HG02885 (cell line): ENCODE measurements around the gene FMO1.
"Not testable (repeated sequence)": the region's sequence is repeated elsewhere in the genome, so short reads cannot be mapped to it uniquely, and the experiment has no call there.

Source experiments
- ATAC-seq: cut with Tn5 transposase; IDR thresholded peaks from one replicate; pipeline ENCODE4 v1.9.1; 2021; ENCODE audit warnings: mild to moderate bottlenecking; ENCODE audit not compliant: unreplicated experiment, poor library complexity

FMO1 gene

DNA sequence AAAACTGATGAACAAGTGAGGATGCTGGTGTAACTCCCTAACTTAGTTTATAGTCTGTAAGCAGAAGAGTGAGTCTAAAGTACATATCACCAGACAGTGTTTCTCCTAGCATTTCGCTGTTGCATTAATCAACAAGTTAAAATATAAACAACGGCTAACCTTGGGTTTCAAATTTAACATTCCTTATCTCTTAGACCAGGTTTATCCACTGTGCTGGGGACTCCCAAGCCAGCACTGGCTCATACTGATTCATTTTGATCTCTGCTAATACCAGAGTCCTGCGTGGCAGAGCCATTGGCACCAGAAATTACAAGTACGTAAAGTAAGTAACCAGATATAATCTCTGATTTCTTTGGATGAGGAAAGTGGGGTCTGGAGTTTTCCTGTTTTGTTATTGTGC lies at the start of gene FMO1:
TSS of gene FMO1 (plus strand) at position 193 of the 400 bp plus-strand sequence. CDS start 9,594 bp downstream, outside the sequence.
- no peak for ATAC-seq

DNA sequence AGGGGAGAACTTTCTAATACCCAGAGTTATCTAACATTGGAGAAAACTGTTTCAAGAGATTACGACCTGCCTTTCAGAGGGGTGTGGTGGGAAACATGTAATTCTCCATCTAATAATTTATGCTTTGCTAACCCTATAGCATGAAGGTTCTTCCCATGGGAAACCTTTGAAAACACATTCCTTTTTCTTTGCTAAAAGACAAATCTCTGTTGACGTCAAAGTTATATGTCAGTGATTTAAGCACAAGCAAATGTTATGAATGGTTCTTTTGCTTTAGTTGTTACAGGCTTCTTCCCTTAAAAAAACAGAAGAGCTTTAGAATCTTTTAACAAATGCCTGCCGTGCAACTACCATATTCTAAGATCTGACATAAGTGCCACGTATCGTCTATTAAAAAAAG lies 44.0 kb upstream of the FMO1 start:
- ATAC-seq: no peak

DNA sequence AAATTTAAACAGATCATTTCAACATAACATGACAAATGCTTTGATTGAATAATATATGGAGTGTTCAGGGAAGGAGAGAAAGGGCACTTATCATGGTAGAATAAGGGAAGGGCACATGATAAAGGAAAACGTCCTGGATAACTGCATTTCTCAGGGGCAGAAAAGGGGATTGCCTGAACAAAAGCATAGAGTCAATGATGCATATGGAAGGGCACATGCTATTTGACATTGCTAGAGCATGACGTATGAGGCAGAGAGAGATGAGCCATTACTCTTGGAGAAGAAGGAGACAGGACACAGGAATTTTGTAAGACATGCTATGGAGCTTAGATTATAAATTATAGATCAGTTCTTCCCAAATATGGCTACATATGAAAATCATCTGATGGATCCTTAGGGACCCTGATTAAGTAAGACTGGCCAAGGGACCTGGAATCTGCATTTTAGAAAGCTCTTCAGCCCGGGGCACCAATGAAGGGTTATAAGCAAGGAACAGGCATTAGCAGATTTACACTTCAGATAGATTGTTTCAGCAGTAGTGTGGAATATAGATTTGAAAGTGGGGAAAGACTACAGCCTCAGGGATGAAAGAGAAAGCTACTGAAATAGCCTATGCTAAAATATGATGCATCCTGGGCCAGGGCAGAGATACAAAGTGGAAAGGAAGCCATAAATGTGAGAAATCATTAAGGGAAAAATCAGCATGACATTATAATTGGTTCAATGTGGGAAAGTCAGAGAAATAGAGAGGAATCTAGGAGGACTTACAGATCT lies 41.9 kb upstream of the FMO1 start:
- no peak for ATAC-seq

DNA sequence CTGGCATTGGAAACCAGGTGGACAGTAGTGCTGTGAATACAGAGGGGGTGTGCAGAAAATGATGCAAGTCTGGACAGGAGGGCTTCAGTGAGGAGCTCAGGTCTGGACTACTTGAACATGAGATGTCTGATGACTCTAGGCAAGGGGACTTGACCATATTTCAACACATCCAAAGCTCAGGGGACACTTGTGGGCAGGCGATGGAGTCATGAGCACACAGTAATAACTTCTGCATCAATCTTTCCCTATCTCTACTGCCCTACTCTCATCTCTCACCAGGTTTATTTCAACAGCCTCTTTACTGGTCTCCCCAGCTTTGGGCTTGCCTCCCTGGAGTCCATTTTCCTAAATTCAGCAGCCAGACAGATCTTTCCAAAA lies 41.3 kb upstream of the FMO1 start:
- ATAC-seq: no peak

GRCh38 chr1:171207377-171207776 lies 40.9 kb upstream of the FMO1 start:
- ATAC-seq: no peak

GRCh38 chr1:171210355-171210754 lies 37.9 kb upstream of the FMO1 start:
- no peak for ATAC-seq

- no peak for ATAC-seq
Measured at GRCh38 chr1:171212607-171213351, 35.5 kb upstream of the FMO1 start.

DNA sequence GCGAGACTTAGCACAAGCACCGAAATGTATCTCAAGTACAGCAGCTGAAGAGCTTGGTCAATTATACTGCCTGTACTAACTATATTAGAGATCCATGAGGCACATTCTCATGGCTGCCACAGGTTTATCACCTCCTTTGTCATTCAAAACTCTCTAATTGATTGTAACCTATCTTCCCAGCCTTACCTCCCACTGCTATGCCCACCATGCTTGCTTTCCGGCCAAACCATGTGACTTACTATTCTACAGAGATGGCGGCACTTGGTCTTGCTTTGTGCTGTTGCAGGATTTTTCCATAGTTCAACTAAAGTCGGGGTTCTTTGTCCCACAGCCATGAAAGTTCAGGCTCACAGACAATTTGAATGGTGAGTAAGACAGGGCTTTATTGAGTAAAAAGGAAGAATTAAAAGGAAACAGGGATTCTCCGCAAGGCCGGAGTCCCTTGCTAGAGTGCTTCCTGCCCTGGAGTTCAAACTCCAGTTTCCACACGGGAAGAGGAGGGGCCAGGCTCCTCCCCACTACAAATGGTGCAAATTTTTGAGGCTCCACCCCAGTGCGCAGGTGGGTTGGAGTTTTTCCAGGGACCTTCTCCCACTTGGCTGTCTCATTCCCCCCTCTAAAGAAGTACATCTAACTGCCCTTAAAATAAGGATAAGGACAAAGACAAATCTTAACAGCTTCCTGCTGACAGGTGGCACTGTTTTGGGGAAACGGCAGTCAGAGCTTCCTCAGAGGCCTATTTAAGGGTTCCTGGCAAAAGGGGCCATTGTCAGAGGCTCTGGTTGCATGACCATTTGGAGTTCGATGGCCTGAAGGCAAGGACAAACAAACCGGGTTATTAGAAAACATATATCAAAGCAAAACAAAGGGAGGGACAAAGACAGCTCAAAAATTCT lies 34.5 kb upstream of the FMO1 start:
- ATAC-seq: no peak

GRCh38 chr1:171217658-171218443 lies 30.4 kb upstream of the FMO1 start:
- no peak for ATAC-seq

GRCh38 chr1:171218661-171219060 lies 29.6 kb upstream of the FMO1 start:
- ATAC-seq: no peak

GRCh38 chr1:171219346-171220080 lies 28.8 kb upstream of the FMO1 start:
- no peak for ATAC-seq

DNA sequence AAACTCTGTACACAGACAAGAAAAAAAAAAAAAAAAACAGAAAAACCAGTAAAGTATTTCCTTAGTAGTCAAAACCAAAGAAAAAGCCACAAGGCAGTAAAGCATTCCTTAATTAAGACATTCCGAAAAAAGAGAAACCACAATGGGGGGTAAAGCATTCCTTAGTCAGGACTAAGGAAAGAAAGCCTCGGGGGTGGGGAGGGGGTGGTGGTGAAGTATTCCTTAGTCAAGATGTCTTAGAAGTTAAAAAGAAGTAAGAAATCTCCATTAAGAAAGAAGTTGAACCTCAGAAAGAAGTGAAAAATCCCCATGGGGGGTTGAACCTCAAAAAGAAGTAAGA lies 28.2 kb upstream of the FMO1 start:
- no peak for ATAC-seq

- ATAC-seq: no peak
Measured at GRCh38 chr1:171220581-171221054, 27.7 kb upstream of the FMO1 start.

GRCh38 chr1:171221665-171222591 lies 26.4 kb upstream of the FMO1 start:
- no peak for ATAC-seq

DNA sequence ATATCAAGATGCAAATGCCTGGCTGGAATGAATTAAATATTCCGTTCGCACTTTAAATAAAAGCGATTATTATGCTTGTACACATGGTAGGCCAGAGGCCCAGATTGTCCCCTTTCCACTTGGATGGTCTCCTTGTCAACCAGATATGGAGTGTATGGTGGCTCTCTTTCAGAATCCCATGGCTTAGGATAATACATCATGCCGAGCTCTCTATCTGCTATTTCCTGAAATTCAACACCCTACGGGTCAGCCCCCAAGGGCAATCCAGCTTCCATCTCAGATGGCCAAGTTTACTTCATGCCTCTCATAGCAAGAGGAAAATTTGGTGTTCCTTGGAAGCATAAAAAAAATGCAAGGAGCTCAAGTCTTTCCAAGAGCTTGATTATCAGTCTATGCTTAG lies 25.4 kb upstream of the FMO1 start:
- ATAC-seq: no peak

DNA sequence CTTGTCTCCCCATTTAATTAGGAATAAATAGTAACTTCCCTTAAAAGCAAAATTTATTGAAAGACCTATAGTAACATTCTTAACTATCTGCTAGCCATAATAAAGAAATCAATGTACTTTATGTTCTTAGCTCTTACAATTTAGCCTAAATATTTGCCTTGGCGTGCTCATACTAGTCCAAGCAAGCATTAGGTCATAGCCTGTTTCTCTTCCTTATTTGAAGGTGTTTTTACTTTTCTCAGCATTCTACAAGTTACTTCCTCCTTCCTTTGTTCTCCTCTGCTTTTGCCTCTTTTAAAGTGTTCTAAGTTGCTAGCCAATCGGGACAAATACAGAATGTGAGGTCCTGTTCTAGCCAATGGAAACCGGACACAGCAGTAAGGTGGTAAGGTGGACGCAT lies 24.0 kb upstream of the FMO1 start:
- not testable (repeated sequence) for ATAC-seq

GRCh38 chr1:171226747-171227370 lies 21.4 kb upstream of the FMO1 start:
- peak; percentile 96 for ATAC-seq

DNA sequence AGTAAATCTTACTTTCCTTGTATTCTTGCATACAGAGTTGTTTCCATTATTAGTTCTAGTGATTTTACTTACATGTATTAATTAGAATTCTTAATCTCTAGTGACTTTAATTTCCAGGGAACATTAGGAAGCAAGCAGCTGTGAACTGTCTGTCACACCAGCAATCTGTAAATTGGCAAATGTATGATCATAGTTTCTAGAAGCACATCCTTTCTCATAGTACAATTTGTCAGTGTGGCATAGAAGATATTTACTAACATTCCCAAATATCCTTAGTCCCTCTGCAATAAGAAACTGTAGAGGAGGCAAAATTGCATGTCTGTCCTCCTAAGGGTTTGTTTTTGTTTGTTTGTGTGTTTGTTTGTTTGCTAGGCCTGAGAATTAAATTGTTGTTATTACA lies 17.0 kb upstream of the FMO1 start:
- ATAC-seq: no peak
